Activated gamma-delta T cell treated with anti-CD3 and anti-CD28 coated beads, Interleukin-2, amount 50 U/mL, for 16 hours (primary cell): ENCODE results near the gene DOP1B.
"Not testable (repeated sequence)": the region's sequence is repeated elsewhere in the genome, so short reads cannot be mapped to it uniquely, and the experiment has no call there.

ENCODE experiments used
- DNase-seq: peaks from one replicate; pipeline ENCODE4 v3.0.0-alpha.2; 2020; ENCODE audit warnings: low read depth

The DOP1B gene

DNA sequence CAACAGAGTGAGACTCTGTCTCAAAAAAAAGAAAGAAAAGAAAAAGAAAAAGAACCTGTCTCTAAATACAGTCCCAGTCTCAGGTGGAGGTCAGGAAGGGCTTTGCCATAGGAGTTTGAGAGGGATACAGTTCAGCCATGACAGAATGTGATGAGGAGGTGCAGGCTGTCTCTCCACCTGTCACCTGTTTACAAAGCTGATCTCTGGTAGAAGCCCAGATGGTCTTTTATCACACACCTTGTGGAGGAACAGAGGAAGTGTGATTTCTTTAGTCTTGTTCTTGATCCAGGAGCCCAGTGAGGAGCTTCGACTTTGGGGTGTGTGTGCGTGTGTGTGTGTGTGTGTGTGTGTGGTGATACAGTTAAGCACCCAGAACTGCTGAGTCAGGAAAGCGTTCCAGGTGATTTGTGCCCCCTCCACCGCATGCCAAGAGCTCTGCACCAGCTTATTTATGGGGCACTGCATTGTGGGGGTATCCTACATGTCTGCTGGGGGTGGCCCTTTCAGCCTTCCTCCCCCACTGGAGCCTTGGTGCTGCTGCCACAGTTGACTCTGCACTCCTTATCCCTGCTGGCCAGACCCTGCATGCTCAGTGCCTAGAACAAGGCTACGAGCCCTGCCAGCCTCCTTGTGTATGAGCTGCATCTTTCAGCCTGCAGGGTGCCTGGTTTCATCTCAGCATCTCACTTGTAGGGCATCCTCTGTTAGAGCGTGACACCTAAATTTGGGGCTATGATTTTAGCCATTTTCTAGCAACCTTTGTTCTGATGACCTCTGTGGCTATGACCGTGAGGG, 19.3 kb downstream of the DOP1B start:
- no peak for DNase-seq

DNA sequence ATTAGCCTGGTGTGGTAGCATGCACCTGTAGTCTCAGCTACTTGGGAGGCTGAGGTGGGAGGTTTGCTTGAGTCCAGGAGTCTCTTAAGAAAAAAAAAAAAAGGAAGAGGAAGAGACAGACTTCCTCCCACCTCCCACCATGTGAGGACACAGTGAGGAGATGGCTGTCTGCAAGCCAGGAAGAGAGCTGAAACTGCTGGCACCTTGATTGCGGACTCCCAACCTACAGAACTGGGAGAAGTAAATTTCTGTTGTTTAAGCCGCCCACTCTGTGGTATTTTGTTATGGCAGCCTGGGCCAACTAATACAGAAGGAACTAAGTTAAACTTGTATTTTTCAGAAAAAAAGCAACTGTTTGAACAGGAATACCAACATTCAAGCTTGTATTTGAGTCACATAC, 21.7 kb downstream of the DOP1B start:
- DNase-seq, result no peak

DNA sequence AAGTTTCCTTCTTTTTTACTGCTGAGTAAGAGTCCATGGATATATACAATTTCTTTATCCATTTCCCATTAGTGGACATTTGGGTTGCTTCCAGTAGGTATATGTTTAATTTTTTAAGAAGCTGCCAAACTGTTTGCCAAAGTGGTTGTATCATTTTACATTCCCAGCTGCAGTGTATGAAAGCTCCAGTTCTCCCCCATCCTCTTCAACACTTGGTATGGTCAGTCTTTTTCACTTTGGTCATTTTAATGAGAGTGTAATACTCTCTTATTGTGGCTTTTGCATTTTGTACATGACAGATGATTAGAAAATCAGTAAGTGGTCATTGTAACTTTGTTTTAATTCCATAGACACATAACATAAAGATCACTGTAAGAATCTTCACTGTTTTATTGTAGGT, 22.5 kb downstream of the DOP1B start:
- DNase-seq, result no peak

DNA sequence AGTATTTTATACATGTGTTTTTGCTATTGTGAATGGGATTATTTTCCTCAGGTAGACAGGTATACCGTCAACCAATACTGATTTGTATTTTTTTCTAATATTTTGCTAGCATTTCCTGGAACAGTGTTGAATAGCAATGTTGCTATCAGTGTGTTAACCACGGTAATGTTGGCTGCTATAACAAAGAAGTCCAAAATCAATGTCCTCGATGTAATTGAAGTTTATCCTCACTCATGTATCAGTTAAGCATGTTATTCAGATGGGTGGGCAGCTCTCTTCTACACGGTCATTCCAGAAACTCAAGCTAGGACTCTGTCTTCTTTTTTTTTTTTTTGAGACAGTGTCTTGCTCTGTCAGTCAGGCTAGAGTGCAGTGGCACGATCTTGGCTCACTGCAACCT, 24.3 kb downstream of the DOP1B start:
- no peak for DNase-seq

DNA sequence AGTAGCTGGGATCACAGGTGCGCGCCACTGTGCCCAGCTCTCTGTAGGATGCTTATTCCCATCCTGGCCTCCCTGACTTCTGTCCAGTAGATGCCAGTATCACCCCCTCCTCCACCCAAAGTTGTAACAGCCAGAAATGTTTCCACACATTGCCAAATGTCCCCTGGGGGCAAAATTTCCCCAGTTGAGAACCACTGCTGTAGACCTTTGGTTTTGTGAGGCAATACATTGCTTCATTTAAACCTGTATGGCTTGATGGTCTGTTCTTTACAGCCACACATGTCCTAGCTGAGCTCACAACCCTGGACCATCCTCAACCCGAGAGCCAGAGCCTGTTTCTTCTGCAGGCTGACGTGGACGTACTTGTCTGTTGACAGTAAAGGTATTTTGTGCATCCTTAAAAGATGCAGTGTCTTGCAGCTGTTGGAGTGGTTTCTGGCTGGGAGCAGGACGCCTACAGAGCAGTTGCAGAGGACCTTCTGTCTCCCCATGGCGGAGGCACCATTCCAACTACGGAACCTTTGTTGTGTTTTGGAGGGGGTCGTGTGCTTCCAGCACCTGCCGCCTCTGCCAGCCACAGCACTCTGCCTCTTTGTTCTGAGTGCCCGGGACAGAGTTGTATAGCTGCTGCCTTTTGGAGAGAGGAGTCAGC, 26.6 kb downstream of the DOP1B start:
- no peak for DNase-seq

DNA sequence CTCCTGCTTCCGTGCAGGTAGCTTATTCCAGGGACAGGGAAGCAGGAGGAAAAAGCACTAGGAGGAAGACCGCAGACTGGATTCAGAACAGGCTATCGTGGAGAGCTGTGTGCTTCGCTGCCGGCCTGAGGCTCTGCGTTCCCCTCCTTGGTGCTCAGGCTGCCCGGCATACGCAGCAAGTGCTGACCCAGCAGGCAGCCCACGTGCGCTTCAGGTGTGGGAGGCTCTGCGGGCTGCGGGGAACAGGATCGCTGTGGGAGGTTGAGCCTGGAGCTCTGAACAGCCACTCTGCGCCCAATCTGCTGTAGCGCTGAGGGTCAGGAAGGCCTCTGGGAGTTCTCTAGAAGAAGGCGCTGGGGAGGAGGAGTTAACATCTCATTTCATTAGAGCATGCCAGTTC, 27.9 kb downstream of the DOP1B start:
- no peak for DNase-seq

DNA sequence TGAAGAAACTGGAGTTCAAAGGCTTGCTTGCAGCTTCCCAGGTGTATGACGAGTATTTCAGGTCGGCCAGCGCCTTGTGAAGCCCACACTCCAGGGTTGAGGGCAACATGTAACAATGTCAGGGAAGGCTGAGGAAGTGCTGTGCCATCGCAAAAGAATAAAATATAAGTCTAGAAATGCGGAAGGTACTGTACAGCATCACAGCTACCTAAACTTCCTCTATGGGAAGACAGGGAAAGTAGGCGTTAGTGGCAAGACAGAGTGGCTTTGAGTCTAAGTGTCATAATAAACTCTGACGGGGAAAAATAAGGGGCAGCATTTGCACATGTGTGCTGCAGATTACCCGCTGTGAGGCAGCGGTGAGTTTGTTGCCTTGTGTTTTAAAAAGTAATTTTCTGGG, 28.9 kb downstream of the DOP1B start:
- DNase-seq, result no peak

DNA sequence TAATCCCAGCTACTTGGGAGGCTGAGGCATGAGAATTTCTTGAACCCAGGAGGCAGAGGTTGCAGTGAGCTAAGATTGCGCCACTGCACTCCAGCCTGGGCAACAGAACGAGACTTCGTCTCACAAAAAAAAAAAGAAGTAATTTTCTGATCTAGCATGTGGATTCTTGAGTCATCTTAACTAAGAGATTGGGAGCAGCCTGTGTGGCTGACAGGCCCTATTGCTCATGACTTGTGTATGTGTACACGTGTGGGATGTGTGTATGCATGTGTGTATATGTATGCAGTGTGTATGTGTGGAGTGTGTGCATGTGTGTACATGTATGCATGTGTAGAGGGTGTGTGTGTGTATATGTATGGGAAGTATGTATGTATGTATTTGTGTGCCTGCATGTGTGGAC, 29.5 kb downstream of the DOP1B start:
- DNase-seq, result no peak

DNA sequence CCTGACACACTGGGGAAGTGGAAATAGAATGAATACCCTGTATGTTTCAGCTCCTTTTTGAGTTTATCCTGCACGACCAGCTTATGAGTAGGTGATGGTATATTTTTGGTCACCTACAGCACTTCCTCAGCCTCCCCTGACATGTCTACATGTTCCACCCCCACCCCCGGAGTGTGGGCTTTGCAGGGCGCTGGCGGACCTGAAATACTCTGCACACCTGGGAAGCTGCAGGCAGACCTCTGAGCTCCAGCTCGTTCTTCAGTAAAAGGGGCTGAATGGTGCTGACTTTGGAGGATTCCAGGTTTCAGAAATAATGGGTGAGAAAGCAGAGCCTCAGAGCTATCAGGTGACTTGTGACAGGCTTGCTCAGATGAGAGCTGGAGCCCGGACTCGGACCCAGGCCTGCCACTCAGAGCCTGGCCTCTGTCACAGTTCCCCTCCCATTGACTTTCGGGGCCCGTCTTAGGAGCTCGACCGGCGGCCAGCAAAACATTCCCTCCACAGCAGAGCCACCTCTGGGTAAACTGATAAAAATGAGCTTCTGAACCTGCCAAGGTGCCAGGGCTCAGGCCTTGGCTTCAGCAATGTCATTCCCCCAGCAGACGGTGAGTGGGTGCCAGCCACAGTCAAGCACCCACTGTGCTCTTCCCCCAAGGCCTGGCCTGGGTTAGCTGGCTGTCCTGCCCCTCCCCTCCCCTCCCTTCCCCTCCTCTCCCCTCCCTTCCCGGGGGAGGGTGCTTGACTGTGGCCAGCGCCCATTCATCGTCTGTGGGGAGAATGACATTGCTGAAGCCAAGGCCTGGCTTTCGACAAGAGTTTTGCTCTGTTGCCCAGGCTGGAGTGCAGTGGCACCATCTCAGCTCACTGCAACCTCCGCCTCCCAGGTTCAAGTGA, 30.1 kb downstream of the DOP1B start:
- DNase-seq, result no peak

DNA sequence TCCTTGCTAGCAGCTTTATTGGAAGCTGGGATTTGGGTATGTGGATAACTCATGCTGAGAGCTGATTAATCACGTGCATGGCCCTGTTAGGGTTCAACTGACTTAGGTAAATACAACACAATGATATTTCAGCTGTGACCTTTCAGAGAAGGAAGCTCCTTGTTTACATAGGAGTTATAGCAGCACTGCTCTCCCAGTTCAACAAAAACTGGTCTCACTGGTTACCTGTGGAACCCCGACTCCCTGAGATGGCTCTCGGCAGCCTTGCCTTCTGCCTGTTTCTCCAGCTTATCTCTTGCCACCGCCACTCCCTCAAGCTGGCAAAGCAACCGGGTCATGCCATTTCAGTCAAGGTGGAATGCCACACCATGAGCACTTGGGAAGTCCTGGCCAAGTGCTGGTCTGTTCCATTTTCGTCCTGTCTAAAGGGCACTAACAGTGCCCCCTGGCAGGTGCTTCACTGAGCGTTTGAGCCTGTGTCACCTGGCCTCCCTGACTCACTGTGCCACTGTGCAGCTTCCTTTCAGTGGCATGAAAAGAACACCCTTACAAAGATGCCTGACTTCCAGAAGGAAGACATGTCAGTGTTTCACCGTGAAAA, 31.6 kb downstream of the DOP1B start:
- no peak for DNase-seq

DNA sequence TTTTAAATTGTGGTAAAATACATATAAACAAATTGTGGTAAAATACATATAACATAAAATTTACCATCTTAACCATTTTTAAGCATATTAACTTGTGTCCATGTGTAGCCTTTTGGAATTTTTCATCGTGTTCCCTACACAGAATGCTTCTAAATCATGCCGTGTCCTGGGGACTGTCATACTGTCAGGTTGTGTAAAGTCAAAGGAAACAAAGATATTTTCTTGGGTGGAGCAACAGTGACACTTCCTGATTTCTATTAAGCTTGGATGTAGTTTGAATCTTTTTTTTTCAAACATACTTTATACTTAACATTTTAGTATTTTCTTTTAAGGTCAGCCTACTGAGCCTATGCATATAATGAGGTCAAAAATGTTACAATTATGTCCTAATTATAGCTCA, 32.3 kb downstream of the DOP1B start:
- no peak for DNase-seq

DNA sequence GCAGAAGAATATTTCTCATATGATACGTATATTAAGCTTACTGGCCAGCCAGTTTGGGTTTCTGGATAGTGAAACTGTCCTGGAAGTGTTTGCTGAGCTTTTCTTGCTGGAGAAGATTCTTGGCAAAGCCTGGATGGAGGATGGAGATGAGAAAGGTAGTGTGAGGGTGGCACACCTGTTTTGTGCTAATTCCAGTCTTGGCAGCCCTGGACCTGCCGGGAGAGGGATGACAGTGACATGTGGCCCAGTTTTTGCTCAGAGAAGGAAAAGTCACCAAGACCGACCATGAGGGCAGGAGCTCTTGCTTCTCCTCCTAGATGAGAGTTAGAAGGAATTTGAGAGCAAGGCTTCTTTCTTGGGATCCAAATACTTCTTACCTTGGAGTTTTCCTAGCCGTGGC, 34.1 kb downstream of the DOP1B start:
- DNase-seq, result no peak

DNA sequence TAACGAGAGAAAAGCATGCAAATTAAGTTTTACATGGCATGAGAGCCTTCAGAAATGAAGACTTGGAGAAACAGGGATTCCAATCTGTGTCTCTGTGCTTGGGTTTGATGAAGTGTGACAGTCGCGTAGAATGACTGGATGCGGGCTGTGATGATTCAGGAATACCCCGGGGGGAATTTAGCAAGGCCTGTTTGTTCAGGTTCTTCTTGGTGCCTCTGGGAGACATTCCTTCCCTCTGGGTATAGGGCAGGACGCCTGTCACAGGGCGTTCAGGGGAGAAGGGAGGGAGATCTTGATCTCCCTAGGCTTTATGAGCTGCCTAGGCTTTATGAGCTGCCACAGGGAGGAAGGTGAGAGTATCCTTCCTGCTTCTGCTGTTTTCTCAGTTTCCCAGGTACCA, 36.6 kb downstream of the DOP1B start:
- no peak for DNase-seq

DNA sequence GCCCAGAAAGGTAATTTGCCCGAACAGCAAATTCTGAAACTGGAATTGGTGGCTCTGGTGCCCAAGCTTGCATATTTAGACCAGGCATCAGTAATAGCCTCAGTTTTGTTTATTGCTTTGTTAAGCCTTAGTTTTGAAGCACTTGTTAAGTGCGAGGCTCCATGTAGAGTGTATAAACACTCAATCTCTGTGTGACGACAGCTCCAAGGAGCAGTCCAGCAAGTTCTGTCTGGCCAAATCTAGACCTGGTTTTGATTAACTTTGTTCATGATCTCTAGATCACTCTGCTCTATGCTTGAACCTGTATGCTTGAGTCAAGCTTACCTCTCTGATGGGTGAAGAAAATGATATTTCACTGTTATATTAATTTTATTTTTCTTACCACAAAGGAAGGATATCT, 37.4 kb downstream of the DOP1B start:
- no peak for DNase-seq

DNA sequence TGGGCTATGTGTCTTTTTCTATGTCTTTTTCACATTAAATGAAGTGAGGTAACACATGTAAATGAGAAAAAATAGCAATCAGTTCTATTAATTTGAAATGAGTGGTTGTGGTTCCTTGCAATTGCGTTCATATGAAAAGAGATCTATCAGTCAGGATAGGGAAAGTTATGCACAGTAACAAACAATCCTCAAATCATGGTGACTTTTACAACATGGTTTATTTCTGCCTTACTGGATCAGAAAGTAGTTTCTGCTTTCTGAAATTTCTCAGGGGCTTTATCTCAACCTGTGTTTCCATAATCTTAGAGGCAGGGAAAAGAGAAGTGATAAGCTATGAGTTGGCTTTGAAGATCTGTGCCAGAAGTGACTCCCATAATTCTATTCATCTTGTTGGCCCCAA, 39.0 kb downstream of the DOP1B start:
- DNase-seq, result no peak

DNA sequence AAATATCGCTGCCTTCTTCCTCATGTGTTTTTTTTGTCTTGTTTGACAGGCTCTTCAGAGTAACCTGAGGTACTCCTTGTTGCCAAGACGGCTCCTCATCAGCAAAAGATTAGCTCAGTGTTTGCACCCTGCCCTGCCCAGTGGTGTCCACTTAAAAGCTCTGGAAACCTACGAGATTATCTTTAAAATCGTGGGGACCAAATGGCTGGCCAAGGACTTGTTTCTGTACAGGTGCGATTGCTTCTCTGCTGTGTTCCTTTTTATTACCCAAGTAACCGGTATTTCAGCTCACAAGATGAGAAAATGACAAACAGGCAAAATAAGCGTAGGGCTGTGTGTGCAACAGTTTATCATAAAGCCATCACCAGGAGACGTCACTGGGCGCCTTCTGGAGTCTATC, 42.4 kb downstream of the DOP1B start:
- DNase-seq, result no peak

DNA sequence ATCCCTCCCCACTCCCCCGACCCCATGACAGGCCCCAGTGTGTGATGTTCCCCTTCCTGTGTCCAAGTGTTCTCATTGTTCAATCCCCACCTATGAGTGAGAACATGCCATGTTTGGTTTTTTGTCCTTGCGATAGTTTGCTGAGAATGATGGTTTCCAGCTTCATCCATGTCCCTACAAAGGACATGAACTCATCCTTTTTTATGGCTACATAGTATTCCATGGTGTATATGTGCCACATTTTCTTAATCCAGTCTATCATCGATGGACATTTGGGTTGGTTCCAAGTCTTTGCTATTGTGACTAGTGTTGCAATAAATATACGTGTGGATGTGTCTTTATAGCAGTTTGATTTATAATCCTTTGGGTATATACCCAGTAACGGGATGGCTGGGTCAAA, 43.0 kb downstream of the DOP1B start:
- not testable (repeated sequence) for DNase-seq

DNA sequence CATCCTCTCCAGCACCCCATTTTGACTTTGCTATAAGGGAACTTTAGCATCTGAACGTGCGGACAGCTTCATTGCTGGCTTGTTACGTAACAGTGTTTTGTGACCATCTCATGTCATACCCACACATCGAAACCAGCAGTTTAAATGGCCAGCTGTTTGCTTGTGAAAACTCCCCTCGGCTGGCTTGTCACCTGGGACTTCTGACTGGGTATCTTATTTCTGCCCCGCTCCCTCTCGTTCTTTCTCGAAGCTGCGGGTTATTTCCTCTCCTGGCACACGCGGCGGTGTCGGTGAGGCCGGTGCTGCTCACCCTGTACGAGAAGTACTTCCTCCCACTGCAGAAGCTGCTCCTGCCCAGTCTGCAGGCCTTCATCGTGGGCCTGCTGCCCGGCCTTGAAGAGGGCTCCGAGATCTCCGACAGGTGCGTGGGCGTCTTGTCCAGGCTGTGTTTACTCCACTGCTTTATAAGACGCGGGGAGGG, 43.5 kb downstream of the DOP1B start:
- no peak for DNase-seq

DNA sequence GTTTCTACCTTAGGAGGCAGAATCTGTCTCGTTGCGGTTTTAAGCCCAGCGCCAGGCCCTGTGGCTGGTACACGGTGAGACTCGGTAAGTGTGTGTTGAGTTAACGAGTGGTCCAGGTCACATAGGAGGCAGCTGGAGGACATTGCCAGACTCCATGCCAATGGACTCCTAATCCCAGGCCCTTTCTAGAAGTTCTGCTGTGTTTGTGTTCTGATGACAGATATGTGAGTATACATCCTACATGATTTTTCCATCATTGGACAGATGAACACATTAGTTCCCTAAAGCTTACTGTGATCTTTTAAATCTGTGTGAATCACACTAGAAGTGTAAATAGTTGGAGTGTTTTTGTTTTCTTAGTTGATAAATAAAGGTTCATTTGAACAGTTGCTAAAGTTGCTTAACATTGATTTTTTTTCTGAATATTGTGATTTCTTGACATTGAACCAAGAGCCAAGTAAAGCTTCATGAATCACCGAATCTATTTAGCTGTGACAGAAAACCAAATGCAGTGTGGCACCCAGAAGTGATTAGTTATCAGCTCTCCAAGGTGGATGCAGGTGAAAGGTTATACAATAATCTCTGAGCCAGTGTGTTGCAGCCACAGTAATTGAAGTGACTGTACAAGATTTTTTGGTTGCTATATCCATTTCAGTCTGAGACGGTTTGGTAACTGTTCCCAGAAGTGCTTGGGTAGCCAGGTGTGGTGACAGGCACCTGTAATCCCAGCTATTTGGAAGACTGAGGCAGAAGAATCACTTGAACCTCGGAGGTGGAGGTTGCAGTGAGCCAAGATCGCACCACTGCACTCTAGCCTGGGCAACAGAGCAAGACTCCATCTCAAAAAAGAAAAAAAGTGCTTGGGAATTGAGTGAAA, 46.3 kb downstream of the DOP1B start:
- DNase-seq, result no peak

DNA sequence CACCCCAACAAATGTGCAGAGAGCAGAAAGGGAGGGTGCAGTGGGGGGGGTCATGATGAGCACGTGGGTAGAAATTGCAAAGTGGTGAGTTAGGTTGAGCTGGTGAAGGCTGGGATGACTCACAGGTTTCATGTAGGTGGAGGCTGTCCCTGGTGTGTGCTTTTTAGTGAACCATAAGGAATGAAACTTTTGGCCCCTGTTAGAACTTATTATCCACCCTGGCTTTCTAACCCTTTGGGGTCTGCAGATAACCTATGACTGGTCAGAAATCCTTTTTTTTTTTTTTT, 46.9 kb downstream of the DOP1B start:
- no peak for DNase-seq

DNA sequence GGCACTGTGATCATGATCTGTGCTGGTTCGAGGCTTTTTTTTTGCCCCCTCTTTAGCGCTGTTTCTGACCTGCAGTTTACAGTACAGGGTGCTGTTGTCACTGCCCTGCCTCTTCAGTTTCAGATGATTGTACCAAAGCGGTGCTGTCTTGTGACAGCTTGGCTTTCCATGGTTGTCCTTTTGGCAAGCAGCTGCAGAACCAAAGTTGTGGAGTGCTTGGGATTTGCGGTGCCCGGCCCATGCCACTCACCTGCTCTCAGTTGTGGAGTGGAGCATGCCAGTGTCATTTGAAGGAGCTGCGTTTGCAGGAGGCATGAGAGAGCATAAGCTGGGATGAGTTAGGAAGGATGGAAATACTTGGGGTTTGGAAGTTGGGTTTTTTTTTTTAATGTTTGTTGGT, 48.4 kb downstream of the DOP1B start:
- DNase-seq, result no peak

DNA sequence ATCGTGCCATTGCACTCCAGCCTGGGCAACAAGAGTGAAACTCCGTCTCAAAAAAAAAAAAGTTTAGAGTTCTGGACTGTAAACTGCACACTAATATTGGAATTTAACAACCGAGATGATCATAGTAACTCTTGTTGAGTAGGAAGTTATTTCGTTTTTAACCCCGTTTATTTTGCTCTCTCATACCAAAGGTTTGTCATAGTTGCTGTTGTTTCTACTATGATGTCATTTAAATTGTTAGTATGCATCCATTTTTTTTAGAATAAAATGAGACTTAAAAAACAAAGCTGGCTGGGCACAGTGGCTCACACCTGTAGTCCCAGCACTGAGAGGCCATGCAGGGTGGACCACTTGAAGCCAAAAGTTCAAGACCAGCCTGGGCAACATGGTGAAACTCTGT, 49.3 kb downstream of the DOP1B start:
- no peak for DNase-seq
